Measurements from ENCODE around the gene SYNJ1. TPM values are rescaled to one million over a fixed set of nuclear protein-coding genes. Genes with fewer than 3 reads are reported as not detected.

Gene SYNJ1
- total RNA-seq, 6 experiments from 2014 or later: 5.6 to 8.7 (median 6.9) TPM

GRCh38 chr21:32602099-32602498, 125.7 kb downstream of the SYNJ1 start:
- WGBS (ENCODE audit: insufficient coverage, low coverage, low lambda C conversion rate, missing lambda C conversion rate): 86% methylated on average over 1 of the region's 6 CpGs
- no peak for DNase-seq

GRCh38 chr21:32599526-32599925, 128.3 kb downstream of the SYNJ1 start:
- Histone ChIP-seq H3K27ac (peak overlapping the region in 1 of 3 donors; percentile 27), H3K4me1 (peaks cover 0 to 23% (median under 1%) of the 10 kb centered on the region in 4 donors), H3K4me3 (no peak overlapping the region), H3K27me3 (no peaks in the 10 kb centered on the region), H3K9me3 (no peaks in the 10 kb centered on the region), H3K36me3 (peaks cover 0 to 30% (median 11%) of the 10 kb centered on the region in 4 donors)
- intact Hi-C loops (cut with DNase I): loop anchor here in 1 of 2 donors (10.0 kb wide), 1 partner anchor 195 kb away; no protein-coding TSS in a partner anchor
- no peak for TF ChIP-seq CTCF (IDR thresholded peaks at IDR 0.05)
- TF ChIP-seq POLR2A (IDR thresholded peaks at IDR 0.05): no peak
- DNase-seq (no peak), ATAC-seq (peak in 2 of 4 donors; percentile 56 to 66)
- WGBS (ENCODE audit: insufficient coverage, low coverage, low lambda C conversion rate, missing lambda C conversion rate): 67% methylated on average over 3 of the region's 8 CpGs

More at GRCh38 chr21:32602099-32602498, 125.7 kb downstream of the SYNJ1 start:
- Histone ChIP-seq H3K4me3 (no peak overlapping the region), H3K9me3 (no peaks in the 10 kb centered on the region), H3K27ac (no peak overlapping the region), H3K36me3 (peaks cover 0 to 54% (median 17%) of the 10 kb centered on the region in 4 donors), H3K27me3 (no peaks in the 10 kb centered on the region), H3K4me1 (peaks cover 0 to 8% (median 0%) of the 10 kb centered on the region in 4 donors)
- intact Hi-C loops (cut with DNase I): loop anchor here in 1 of 2 donors (5.0 kb wide), 1 partner anchor 200 kb away; no protein-coding TSS in a partner anchor
- TF ChIP-seq POLR2A (IDR thresholded peaks at IDR 0.05) (no peak), CTCF (IDR thresholded peaks at IDR 0.05) (no peak)
- no peak for ATAC-seq

GRCh38 chr21:32599091-32599490, 128.7 kb downstream of the SYNJ1 start:
- Histone ChIP-seq H3K4me1 (peaks cover 0 to 28% (median 2%) of the 10 kb centered on the region in 4 donors), H3K36me3 (peaks cover 0 to 26% (median 9%) of the 10 kb centered on the region in 4 donors), H3K4me3 (no peak overlapping the region), H3K9me3 (no peaks in the 10 kb centered on the region), H3K27me3 (no peaks in the 10 kb centered on the region), H3K27ac (peak overlapping the region in 1 of 3 donors; percentile 18)
- DNase-seq: no peak
- TF ChIP-seq CTCF (IDR thresholded peaks at IDR 0.05) (no peak), POLR2A (IDR thresholded peaks at IDR 0.05) (no peak)
- WGBS (ENCODE audit: insufficient coverage, low coverage, low lambda C conversion rate, missing lambda C conversion rate): 73% methylated on average over 4 of the region's 5 CpGs
- no peak for ATAC-seq
- intact Hi-C loops (cut with DNase I): loop anchor here in 1 of 2 donors (10.0 kb wide), 1 partner anchor 194 kb away; no protein-coding TSS in a partner anchor

GRCh38 chr21:32597205-32597604, 130.6 kb downstream of the SYNJ1 start:
- no peak for TF ChIP-seq CTCF (IDR thresholded peaks at IDR 0.05)
- no peak for TF ChIP-seq POLR2A (IDR thresholded peaks at IDR 0.05)
- Histone ChIP-seq H3K9me3 (no peaks in the 10 kb centered on the region), H3K27ac (no peak overlapping the region), H3K4me3 (no peak overlapping the region), H3K36me3 (peaks cover 0 to 9% (median 3%) of the 10 kb centered on the region in 4 donors), H3K27me3 (no peaks in the 10 kb centered on the region), H3K4me1 (peaks cover 0 to 44% (median 9%) of the 10 kb centered on the region in 4 donors)
- intact Hi-C loops (cut with DNase I): loop anchor here in 1 of 2 donors (10.0 kb wide), 1 partner anchor 192 kb away; no protein-coding TSS in a partner anchor
- ATAC-seq (no peak), DNase-seq (no peak)
- 64% methylated on average over 6 of the region's 6 CpGs for WGBS (ENCODE audit: insufficient coverage, low coverage, low lambda C conversion rate, missing lambda C conversion rate)

All from right lobe of liver (tissue), 6 donors.